CD4-positive, alpha-beta T cell treated with Interferon alpha-2 for 1 hour (primary cell): ENCODE measurements around the gene KCNMA1.

Experiments
- DNase-seq, 2 donors: peaks; one replicate each; pipeline ENCODE4 v3.0.0-alpha.2; 2020 to 2022

Gene KCNMA1

DNA sequence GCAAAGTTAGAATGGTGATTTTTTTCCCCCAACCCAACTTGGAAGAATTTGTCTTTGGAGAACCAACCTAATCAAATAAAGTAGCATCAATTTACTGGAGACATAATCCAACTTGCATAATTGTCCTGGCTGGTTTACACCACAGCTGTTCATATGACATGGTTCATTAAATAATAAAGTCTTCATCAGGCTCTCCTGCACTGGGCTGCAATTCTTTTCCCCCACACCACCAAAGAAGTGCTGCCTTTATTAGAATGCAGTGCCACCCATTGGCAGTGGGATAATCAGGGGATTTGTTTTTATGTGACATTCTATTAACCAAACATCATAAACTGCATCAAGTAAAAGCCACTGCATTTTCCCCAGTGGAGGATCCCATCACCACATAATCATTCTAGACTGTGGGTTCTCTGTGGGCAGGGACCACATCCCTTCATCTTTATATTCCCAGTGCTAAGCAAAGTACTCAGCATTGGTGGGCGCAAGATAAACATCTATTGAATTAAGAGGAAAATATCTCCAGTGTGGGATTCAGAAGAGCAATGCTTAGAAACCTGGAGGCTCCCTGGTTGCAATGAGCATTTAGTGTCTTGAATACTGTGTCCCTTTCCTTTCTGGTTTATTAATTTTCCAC, 322.0 kb downstream of the KCNMA1 start:
- no peak for DNase-seq

DNA sequence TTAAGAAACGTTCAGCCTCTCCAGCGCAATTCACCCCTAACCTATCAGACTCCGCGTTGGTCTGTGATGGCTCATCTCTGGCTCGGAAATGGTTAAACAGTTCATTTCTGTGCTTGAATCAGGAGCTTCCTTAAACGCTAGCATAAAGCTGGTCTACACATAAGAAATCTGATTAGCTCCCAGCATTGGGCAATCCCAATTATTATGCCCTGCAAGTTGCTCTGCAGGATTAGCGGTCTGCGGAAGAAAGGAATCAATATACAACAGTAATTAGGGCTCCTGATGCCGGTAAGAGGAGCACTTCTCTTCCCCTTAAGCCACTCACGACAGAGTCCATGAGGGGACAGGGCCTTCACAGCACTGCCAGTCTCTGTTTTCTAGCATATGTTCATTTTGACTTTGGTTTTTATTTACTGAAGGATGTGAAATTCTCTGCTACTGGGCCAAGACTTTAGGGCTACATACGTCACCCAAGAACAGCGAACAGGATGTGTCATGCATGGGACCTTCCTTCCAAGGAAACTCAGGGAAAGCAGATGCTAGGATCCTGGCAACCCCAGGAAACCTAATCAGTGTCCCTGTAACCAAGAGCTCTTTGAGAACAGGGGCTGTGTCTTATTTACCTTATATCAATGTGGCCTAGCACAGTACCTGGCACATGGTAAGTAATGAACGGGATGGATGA, 324.4 kb downstream of the KCNMA1 start:
- no peak for DNase-seq

DNA sequence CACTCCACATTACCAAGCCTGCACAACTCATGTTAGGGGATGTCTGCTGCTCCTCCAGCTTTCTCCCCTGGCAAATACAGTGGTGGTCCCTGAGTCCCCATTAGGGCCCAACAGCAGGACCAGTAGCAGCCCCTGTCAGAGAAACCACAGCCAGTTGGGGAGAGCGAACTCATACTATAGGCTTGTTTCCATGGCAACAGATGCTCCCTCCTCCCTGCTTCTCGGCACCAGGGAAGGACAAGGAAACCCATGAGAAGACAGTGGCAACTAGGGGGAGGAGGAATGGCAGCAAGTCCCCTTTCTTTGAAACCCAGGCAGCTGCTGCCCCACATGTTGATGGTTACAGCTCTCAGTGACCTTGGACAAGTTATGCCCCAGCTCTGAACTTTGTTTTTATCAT, 326.4 kb downstream of the KCNMA1 start:
- DNase-seq, result no peak

DNA sequence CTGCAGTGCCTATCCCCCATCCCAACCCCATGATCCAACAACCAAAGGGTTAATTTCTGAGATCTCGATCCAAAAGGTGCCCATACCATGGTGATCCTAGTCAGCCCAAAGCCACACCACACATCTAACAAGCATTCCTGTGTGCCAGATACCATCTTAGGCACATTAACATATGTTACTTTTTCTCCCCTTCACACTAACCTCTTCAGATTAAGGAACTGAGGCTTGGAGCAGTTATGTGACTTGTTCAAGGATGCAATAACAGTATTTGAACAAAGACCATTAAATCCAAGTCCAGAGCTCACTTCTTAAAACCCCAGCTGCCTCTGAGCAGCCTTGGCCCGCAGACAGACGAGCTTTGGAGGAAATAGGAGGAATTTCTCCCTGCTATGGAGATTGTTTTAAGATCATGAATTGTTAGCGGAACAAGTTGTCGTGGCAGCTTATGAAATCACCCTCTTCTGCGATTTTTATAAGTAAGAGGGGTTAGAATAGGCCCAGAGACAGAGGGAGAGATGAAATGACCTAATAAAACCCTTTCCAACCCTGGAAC, 327.2 kb downstream of the KCNMA1 start:
- no peak for DNase-seq

DNA sequence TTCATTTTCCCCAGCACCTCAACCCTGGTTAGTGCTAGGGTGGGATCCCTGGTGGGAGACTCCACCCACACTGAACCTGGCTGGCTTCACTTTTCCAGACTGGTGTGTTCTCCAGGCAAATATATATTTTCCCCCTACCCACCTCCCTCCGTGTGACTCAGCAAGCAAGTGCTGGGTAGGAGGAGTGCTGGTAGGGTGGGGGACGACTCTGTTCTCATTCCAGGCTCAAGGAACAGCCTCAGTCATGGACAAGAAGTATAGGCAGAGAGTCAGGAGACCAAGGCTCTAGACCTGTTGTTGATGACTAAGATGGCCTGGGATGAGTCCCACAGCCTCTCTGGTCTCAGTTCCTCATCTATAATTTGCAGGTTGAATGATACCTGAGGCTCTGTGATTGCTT, 328.1 kb downstream of the KCNMA1 start:
- DNase-seq, result no peak

DNA sequence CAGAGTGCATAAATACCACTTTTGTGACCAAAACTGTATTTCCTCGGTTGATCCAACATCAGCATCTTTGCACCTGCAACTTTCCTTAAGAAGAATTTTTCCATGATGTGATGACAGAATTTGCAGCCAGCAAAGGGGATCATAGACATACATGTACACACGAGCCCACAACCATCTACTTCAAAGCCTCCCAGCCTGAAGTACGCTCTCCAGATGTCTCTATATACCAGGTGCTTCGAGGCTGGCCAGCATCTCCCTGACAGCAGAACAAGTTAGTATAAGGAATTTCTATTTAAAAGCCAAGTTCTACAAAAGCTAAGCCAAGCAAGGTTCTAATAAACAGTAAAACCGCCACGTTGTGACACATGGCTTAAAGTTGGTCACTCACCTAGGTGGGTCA, 328.5 kb downstream of the KCNMA1 start:
- DNase-seq, result no peak

DNA sequence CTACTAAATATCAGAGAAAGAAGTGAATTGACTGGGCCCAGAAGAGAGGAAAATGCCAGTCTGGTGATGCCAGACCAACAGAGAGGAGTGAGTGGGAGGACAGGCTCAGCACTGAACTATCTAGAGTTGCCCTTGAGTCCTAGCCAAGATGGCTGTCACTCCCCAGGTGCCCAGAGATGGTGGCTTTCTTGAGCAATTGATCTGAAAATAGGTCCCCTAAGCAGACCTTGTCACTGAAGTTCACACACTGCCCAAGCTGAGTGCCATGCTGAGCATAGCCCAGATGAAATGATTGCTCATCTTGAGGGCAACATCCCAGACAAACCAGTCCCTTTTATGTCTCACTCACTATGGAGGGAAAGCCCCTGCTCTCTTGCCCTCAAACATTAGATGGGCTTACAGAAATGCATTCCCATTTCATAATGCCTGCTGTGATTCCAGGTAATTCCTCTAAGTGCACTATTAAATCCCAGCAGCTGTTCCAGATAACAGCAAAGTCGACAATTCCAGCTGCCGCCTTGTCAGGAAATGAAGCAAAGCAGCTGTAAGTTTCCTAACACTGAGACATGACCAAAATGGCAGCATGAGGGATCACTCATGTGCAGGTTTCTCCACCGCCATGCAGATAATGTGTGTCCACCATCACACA, 329.4 kb downstream of the KCNMA1 start:
- DNase-seq, result no peak

DNA sequence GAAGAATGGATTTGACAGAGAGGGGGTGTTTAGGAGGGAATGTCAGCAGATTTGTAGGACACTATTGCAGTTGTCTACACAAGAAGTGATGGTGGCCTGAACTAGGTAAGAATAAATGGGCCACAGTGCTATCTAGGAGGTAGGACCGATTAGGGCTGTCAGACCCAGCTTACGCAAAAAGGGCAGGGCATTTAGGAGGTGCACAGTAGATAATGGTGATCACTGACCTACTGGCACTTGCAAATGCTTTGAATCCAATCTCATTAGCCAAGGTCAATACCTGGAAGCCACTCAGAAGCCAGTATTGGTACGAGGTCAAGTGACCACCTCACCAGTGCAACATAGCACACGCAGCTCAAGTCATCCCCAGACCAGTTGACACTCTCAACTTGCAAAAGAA, 330.9 kb downstream of the KCNMA1 start:
- no peak for DNase-seq

DNA sequence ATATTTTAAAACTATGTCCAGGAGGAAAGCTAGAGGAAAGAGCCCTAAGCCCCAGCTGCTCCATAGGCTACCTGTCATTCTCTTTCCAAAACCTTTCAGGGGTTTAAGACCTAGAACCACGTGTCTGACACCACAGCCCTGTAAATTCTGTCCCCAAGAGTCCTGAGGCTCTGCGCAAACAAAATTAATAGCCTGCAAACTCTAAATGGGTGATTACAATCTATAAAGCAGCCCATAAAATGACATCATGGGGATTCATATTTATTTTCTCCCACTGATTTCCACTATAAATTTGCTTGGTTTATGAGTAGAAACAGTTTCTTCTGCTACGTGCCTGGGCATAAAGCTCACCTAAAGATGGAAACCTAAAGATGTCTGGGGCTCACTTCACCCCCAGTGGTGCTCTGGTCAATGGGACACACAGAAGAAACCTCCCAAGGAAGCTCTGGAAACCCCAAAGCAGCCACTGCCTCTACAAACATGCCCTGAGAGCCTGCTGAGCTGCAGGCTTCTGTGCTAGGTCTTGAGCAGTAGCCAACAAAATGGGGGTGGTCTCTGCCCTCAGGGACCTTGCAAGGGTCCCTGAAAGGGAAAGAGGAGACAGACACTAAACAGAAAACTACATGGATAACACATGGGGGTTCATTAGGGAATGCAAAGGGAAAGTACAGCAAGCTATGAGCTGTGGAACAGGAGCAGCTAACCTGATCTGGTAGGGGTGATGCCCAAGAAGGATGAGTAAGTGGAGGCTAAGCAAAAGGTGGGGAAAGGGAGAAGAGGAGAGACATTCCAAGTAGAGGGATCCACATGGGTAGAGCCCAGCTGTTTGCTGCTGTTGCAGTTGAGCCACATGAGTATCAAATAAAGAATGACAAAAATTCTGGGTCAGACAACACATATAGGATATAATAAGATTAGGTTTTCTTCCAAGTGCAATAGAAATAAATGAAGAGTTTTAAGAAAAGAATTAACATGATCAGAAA, 331.7 kb downstream of the KCNMA1 start:
- DNase-seq, result no peak

DNA sequence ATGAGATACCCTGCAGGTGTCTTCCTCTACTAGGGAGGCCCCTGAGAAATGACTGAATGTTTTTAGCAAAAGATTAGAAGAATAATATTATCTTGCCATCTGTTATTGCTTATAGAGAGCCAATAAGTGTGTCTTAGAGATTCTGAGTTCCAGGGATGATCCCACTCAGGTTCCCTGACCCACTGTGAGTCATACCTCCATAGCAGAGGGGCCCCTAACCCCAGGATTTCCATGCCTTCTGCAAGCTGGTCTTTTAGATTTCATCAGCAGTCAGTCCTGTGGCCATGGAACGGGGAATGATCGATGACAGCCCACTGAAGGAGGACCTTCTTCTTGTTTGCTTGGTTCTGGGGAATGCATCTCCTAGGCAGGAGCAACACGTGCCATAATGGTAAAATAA, 333.4 kb downstream of the KCNMA1 start:
- no peak for DNase-seq

DNA sequence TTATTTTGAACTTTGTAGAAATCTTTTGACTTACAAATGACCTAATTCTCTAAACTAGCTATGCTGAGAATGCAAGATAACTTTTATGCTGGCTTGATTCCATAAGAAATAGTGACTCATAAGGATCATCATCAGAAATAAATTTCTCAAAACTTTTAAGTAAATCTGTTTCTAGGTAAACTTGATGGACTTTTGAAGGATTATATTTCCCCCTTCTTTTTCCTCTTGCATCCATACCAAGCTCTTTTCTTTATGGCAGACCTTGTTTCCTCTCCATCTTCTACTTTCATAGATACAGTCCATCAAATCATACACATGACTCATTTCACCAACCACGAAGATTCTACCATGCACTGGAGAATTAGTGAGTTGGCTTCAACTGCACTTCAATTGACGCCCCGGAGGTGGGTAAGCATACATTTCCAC, 336.3 kb downstream of the KCNMA1 start:
- DNase-seq, result no peak

DNA sequence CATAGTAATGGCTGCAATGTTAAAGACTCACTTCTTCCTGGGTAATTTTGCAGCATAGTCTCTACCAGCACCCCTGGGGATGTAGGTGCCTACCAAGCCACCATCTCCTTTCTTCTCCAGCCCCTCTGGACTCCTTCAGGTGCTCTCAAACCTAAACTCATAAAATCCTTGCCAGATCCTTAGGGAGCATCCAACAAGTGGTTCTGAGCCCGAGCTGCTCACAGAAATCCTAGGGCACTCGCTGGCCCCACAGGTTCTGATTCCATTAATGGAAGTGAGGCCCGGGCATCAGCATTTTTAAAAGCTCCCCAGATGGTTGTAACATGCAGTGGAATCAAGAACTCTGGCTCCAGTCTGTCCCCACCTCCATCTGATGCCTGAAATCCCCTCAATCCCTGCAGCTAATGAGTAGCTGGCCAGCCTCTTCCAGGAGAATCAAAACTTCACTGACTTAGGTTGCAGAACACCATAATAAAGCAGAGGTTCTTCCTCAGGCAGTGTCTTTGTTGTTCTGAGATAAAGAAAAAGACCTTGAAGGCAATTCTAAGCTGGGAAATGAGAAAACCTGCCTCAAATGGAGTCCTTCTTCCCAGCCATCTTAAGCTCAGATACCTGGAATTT, 336.8 kb downstream of the KCNMA1 start:
- no peak for DNase-seq

DNA sequence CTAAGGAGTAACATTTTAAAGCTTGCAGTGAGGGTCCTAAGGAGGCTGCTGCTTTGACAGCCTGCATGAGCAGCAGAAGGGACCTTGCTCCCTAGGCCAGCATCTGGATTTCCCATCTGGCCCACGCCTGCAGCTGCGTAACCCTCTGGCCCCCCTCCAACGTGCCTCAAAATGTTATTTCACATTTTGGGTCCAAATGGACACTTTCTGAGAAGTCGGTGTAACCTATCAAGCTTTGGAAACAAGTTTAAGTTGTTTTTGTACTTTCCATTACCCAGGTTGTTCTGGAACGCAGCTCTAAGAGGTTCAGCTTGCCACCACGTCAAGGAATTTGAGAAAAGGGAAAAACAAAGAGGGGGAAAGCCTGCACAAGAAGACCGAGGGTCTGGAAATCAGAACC, 338.3 kb downstream of the KCNMA1 start:
- no peak for DNase-seq

DNA sequence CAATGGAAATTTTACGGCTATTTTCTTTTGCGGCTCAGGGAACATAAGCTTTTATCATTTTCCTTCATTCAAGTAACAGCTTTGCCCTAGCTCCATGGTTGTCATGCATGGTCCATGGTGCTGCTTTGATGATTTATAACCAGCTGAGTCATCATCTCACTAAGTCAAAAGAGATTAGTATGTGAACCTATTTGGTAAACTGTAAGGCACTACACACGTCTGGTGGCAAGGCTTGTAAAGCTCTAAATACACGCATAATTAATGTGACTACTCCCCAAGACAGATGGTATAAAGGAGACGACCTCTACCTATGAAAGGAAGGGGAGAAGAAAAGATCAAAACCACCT, 340.2 kb downstream of the KCNMA1 start:
- no peak for DNase-seq

DNA sequence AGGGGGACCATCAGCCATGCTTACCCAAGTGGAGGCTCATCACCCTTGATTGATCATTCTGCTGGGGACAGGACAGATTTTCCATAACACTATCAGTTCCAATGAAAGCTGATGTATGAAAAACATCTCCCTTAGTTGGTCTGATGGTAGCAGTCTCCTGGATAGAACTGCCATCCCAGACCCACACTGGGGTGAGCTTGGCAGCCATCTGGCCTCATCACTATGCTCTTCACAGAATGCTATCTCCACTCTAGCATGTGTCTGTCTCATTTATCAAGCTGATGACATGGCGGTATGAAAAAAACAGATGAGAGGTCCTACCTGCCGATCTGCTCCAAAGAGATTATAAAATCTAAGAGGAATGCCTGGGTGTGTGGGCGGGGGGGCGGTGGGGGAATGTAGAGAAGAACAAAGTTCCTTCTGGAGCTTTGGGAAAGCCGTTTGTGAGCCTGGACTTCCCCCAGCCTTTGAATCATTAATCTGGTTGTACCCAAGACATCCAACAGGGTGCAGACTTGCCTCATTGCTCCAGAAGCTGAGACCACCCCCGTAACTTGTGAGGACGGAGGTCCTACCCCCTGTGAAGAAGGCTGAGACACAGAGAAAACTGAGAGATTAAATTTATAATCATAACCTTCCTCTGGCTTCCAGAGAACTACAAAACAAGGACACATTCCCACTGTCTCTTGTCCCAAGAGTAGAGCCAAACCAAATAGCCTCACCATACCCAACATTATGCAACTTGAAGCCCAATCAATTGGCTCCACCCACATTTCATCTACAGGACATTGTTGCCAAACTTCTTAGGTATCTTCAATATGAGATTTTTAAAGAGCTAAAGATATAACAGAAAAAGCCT, 340.8 kb downstream of the KCNMA1 start:
- no peak for DNase-seq

DNA sequence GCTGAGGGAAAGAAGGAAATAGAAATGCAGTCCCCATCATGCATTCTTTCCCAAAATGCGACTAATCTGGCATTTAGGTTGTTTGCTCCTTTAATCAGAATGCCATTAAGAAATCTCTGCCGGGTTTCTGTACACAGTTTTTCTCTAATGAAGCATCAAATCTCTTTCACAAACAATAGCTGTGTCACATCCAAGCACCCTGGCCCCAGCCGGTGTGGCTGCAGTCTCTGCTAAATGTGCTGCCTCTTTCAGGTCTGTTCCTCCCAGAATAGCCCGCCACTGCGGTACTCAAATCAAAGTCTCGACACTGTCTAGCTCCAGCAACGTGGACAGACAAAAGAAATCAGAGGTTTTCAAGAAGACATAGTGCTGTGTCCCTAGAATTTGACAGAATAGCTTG, 343.8 kb downstream of the KCNMA1 start:
- no peak for DNase-seq

DNA sequence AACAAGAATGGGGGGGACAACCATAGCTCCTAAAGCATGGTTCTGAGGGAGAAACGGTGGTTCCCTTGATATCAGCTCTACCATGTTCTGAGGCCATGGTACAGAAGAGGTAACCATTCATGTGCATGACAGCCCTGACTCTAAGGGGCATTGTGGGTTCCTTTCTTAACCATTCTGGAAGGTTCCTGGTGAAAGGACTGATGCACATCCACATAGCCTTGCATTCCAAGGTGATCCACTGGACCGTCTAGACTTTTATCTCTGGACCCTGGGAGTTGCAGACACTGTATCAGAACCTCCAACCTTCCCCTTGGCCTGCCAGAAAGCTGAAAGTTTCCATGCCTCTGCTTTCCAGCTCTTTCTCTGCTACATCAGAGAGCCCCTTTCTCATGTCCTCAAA, 344.3 kb downstream of the KCNMA1 start:
- no peak for DNase-seq

DNA sequence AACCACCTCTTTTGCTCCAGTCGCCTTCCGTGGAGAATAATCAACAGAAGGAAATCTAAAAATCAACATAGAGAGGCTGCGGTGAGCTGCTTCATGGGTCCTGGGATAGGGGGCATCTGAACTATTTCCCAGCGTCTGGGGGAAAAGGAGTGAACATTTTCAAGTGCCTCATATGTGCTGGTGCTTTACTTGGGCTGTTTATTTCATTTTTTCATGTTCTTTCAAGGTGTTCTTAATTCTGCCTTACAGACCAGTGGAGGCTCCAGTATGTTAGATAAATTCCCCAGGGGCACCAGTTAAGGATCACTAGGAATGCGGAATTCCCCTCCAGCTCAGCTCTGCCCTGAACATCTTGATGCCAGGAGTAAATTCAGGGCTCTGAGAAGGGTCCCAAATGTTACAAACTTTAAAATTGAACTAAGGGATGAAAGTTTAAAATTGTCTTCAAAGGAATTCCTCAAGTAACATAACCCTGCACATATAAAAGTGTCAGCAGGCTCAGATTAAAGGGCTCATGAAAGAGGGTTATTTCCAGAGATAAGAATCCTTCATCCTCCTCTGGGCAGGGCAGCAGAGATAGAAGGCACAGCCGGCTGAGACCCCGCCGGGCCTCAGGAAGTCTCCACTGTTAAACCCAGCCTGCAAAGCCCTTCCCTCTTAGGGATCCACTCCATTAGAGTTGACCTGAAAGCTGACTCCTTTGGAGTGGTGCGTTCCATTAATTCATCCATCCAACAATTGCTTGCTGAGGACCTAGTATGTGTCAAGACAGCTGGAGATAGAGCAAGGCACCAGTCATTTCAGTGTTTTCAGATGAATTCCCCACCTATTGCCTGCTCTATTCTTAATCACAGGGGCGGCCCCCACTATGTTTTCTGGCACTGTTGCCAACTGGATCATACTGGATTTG, 345.8 kb downstream of the KCNMA1 start:
- DNase-seq, result no peak

DNA sequence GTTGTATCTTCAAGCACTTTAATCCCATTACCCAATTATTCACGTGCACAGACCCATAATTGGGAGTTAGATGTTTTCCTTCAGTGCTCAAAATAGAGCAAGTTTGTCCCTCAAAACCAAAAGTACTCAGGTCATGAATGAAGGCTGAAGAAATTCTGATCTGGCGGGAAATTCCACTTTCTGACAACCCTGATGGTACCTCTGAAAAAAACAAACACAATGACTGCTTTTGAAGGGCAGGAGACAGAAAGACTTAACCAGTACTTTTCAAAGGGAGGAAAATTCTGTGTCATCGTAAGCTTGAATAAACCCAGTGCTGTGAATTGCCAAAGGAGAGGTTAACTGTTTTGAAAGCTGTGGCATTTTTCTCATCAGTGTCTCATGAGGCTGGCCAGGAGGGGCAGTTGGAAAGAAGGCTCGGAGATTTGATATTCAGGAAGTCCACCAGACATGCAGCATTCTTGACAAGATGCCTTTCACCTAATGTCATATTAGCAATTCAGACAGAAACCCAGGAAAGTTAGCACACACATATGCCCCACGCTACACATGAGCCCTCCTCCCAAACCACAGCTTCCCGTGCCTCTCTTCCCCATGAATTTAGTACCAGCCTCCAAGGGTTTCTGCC, 347.0 kb downstream of the KCNMA1 start:
- DNase-seq, result no peak

DNA sequence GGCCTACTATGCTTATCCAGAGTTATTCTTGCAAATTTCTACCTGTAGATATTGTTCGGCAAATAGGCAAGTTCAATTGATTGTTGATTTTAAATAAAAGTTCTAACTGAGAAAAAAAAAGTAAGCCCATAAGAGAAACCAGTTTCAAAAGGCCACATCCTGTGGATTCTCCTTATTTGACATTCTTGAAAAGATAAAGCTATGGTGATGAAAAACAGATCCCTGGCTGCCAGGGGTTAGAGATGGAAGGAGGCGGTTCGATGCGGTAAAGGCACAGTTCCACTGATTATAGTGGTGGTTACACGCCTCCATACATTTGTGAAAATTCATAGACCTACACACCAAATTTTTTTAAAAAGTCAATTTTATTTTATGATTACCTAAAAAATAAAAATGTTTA, 347.8 kb downstream of the KCNMA1 start:
- DNase-seq, result no peak
